Spleen (tissue), 11 donors: ENCODE data around the gene MOGAT3. TPM values are rescaled to one million over a fixed set of nuclear protein-coding genes. Genes with fewer than 3 reads are reported as not detected.
A peak's percentile ranks its signal among the peaks of the same experiment; 100 is the strongest.

Source experiments
- DNase-seq: peaks from one replicate; pipeline ENCODE4 v3.0.0-alpha.2; 2020
- H3K27ac ChIP-seq, 8 donors: fragments of 200-600 bp; sonication (generic) in 7 of 8; 1 replicate in 4 of 8; 2 replicates in 4 of 8; pipeline versions ENCODE4 v1.5.0 to v1.8.0; 2016 to 2021; ENCODE audit warnings: inconsistent platforms in 4 of 8, mild to moderate bottlenecking in 4 of 8, moderate library complexity in 1 of 8
- H3K27me3 ChIP-seq, 7 donors: fragments of 200-600 bp; sonication (generic) in 6 of 7; replicated peaks in 1 of 7; 1 replicate in 4 of 7; 2 replicates in 3 of 7; pipeline versions ENCODE4 v1.5.0 to v1.8.0; 2016 to 2021; ENCODE audit warnings: inconsistent platforms in 3 of 7, mild to moderate bottlenecking in 1 of 7
- H3K36me3 ChIP-seq, 6 donors: fragments of 200-600 bp; sonication (generic) in 5 of 6; 1 replicate in 4 of 6; 2 replicates in 2 of 6; pipeline versions ENCODE4 v1.5.0 to v1.8.0; 2016 to 2021; ENCODE audit warnings: inconsistent platforms in 2 of 6
- H3K4me1 ChIP-seq, 6 donors: fragments of 200-600 bp; sonication (generic) in 5 of 6; 1 replicate in 3 of 6; 2 replicates in 3 of 6; pipeline versions ENCODE4 v1.5.0 to v1.8.0; 2016 to 2021; ENCODE audit warnings: inconsistent platforms in 3 of 6
- H3K4me3 ChIP-seq, 8 donors: fragments of 200-600 bp; sonication (generic) in 7 of 8; 1 replicate in 4 of 8; 2 replicates in 4 of 8; pipeline versions ENCODE4 v1.5.0 to v1.8.0; 2016 to 2021; ENCODE audit warnings: inconsistent platforms in 4 of 8, mild to moderate bottlenecking in 4 of 8, moderate library complexity in 2 of 8
- H3K9me3 ChIP-seq, 8 donors: fragments of 200-600 bp; sonication (generic) in 7 of 8; 1 replicate in 4 of 8; 2 replicates in 4 of 8; pipeline versions ENCODE4 v1.5.0 to v1.8.0; 2016 to 2021; ENCODE audit warnings: inconsistent platforms in 4 of 8
- CTCF ChIP-seq, 11 experiments: fragments of 200-600 bp in 7 of 11; fragments of 450-650 bp in 4 of 11; sonication (generic) in 4 of 11; IDR thresholded peaks in 8 of 11; conservative IDR thresholded peaks in 3 of 11; 1 replicate in 7 of 11; 2 replicates in 4 of 11; pipeline versions ENCODE4 v1.4.0 to v1.8.0; 2016 to 2021; ENCODE audit warnings: antibody characterized with exemption in 11 of 11, inconsistent platforms in 4 of 11, mild to moderate bottlenecking in 1 of 11
- POLR2A ChIP-seq, 3 donors: fragments of 450-650 bp; IDR thresholded peaks; one replicate each; pipeline ENCODE4 v1.5.1; 2017; ENCODE audit warnings: antibody characterized with exemption in 3 of 3, mild to moderate bottlenecking in 1 of 3
- POLR2AphosphoS5 ChIP-seq, 3 donors: sonication (generic); formaldehyde crosslinking; IDR thresholded peaks; one replicate each; pipeline ENCODE4 v1.5.1; 2017; ENCODE audit warnings: antibody characterized with exemption in 3 of 3
- WGBS, 5 donors: extraction: QIAGEN DNeasy Blood & Tissue Kit in 3 of 5; methylation state at CpG; one replicate each; pipeline versions ENCODE4 v1.1.5 to v1.1.7; 2013 to 2018; 5-methylcytosine and 5-hydroxymethylcytosine counted together
- intact Hi-C: fragments of 100-400 bp; cut with DNase I; formaldehyde crosslinking; loops from one replicate; pipeline ENCODE4 v1.15.0; 2023; ENCODE audit warnings: low total_unique reads
- polyA plus RNA-seq, 3 donors: library from polyadenylated mRNA; stranded (reverse); fragments of 200-250 nt; gene quantifications; one replicate each; pipeline ENCODE4 v1.2.1, GENCODE V29; 2013
- total RNA-seq, 7 donors: library from RNA; depleted of rRNA in 3 of 7; stranded (reverse); fragments of >200 nt in 3 of 7; fragmentation: NEBNext Ultra II Directional in 4 of 7; extraction: Animal tissue kit (Norgen Biotek cat#: 25700) in 4 of 7; gene quantifications; one replicate each; pipeline versions ENCODE4 v1.1.0 to v1.2.1, GENCODE V29; 2016 to 2021
- donor health status: healthy with polysubstance abuse.
- donor health status: DM: no; HTN: no; CAD: no; lungs with moderate emphysema.
- donor health status: DM: no; HTN: no; CAD: no.
- donor health status: Bipolar disorder and iron deficiency.
- donor health status: healthy.
- donor health status: DM: no; HTN: no; CAD: no.
- donor health status: DM: yes; HTN: yes; CAD: no.

Gene MOGAT3
- total and polyA plus RNA-seq, 10 donors, result not detected

DNA sequence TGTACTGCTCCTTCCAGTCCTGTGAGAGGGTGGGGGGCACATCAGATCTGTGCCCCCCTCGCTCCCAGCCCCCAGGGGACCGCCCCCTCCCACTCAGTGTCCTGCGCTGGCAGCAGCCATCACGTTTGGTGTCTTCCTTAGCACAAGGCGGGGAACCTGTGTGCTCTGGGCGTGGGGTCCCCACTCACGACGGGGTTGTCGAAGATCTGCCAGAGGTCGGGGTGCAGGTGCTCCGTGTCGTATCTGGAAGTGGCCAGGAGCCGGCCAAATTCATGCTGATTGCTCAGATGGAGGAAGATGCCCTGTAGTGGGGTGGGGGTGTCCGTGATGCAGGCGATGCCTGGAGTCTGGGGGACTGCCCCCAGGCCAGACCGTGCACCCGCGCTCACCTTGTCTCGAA, 9.3 kb upstream of the MOGAT3 start:
- peaks cover 0 to 8% (median 0%) of the 10 kb centered on the region in 6 donors for H3K4me1 ChIP-seq
- no peak overlapping the region for H3K4me3 ChIP-seq
- TF ChIP-seq POLR2A (IDR thresholded peaks at IDR 0.05), result no peak
- no peak for TF ChIP-seq CTCF (IDR thresholded peaks at IDR 0.05 in 8 of 11, conservative IDR thresholded peaks at IDR 0.05 in 3 of 11)
- TF ChIP-seq POLR2AphosphoS5 (IDR thresholded peaks at IDR 0.05), result no peak
- peaks cover 0 to 96% (median 76%) of the 10 kb centered on the region in 6 donors for H3K36me3 ChIP-seq
- intact Hi-C loops, result no loop called here
- no peak overlapping the region for H3K27ac ChIP-seq
- no peaks in the 10 kb centered on the region for H3K27me3 ChIP-seq
- WGBS, 5 donors, result 91 to 97% (median 95%) methylated on average over 13 to 19 of the region's 19 CpGs
- H3K9me3 ChIP-seq, result no peaks in the 10 kb centered on the region
- no peak for DNase-seq

DNA sequence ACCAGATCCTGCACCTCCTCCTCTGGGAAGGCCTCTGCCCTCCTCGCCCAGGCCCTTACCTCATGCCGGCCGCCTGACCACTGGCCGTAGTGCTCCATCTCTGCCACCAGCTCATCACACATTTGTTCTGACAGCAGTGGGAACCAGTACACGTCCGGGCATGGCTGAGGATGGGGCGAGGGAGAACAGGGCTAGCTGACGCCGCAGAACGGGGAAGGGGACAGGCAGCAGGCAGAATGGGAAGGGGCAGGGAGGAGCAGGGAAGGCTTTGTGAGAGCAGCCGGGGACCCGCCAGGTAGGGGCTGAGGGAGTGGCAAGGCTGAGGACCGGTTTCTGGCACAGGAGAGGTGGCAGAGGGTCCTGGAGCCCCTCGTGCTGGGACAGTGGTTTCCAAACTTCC, 8.0 kb upstream of the MOGAT3 start:
- H3K4me3 ChIP-seq, result no peak overlapping the region
- intact Hi-C loops, result no loop called here
- no peaks in the 10 kb centered on the region for H3K9me3 ChIP-seq
- H3K27me3 ChIP-seq, result no peaks in the 10 kb centered on the region
- 92 to 98% (median 96%) methylated on average over 14 of the region's 14 CpGs for WGBS, 5 donors
- H3K27ac ChIP-seq, result no peak overlapping the region
- H3K36me3 ChIP-seq, result peaks cover 0 to 82% (median 66%) of the 10 kb centered on the region in 6 donors
- H3K4me1 ChIP-seq, result peaks cover 0 to 11% (median 3%) of the 10 kb centered on the region in 6 donors
- no peak for DNase-seq
- no peak for TF ChIP-seq POLR2A (IDR thresholded peaks at IDR 0.05)
- TF ChIP-seq POLR2AphosphoS5 (IDR thresholded peaks at IDR 0.05), result peak in 1 of 3 donors; percentile 29

- Histone ChIP-seq H3K4me3 (no peak overlapping the region), H3K36me3 (peaks cover 0 to 69% (median 56%) of the 10 kb centered on the region in 6 donors), H3K4me1 (peaks cover 0 to 25% (median 13%) of the 10 kb centered on the region in 6 donors), H3K9me3 (no peaks in the 10 kb centered on the region), H3K27ac (no peak overlapping the region), H3K27me3 (peaks cover 0 to 12% (median 4%) of the 10 kb centered on the region in 7 donors)
- WGBS, 5 donors, result 86 to 93% (median 92%) methylated on average over 11 to 17 of the region's 17 CpGs
- intact Hi-C loops, result no loop called here
- TF ChIP-seq CTCF (IDR thresholded peaks at IDR 0.05 in 8 of 11, conservative IDR thresholded peaks at IDR 0.05 in 3 of 11) (no peak), POLR2A (IDR thresholded peaks at IDR 0.05) (no peak), POLR2AphosphoS5 (IDR thresholded peaks at IDR 0.05) (no peak)
- no peak for DNase-seq
Measured at GRCh38 chr7:101207459-101207858, 6.6 kb upstream of the MOGAT3 start.

GRCh38 chr7:101206665-101207042, 5.8 kb upstream of the MOGAT3 start:
- Histone ChIP-seq H3K27me3 (peaks cover 4 to 20% (median 10%) of the 10 kb centered on the region in 7 donors), H3K27ac (no peak overlapping the region), H3K9me3 (no peaks in the 10 kb centered on the region), H3K36me3 (peaks cover 0 to 61% (median 49%) of the 10 kb centered on the region in 6 donors), H3K4me3 (no peak overlapping the region), H3K4me1 (peaks cover 0 to 33% (median 21%) of the 10 kb centered on the region in 6 donors)
- WGBS, 5 donors, result 83 to 91% (median 88%) methylated on average over 16 to 19 of the region's 19 CpGs
- DNase-seq, result no peak
- TF ChIP-seq POLR2A (IDR thresholded peaks at IDR 0.05), result no peak
- no peak for TF ChIP-seq CTCF (IDR thresholded peaks at IDR 0.05 in 8 of 11, conservative IDR thresholded peaks at IDR 0.05 in 3 of 11)
- no peak for TF ChIP-seq POLR2AphosphoS5 (IDR thresholded peaks at IDR 0.05)
- intact Hi-C loops, result no loop called here
